Ascending aorta (tissue), 2 donors: ENCODE measurements around the gene EPB41L2. TPM values are rescaled to one million over a fixed set of nuclear protein-coding genes. Genes with fewer than 3 reads are reported as not detected.
"Not testable (repeated sequence)": the region's sequence is repeated elsewhere in the genome, so short reads cannot be mapped to it uniquely, and the experiment has no call there.

Experiments
- DNase-seq, 2 donors: peaks; one replicate each; pipeline ENCODE4 v3.0.0-alpha.2; 2019; ENCODE audit warnings: low spot score in 2 of 2
- H3K27ac ChIP-seq, 2 donors: fragments of 200-600 bp; sonication (generic); one replicate each; pipeline ENCODE4 v1.5.1; 2016 to 2017; ENCODE audit warnings: mild to moderate bottlenecking in 1 of 2
- H3K27me3 ChIP-seq: fragments of 200-600 bp; sonication (generic); one replicate; pipeline ENCODE4 v1.5.1; 2017
- H3K36me3 ChIP-seq, 2 donors: fragments of 200-600 bp; sonication (generic); one replicate each; pipeline ENCODE4 v1.5.1; 2016
- H3K4me1 ChIP-seq, 2 donors: fragments of 200-600 bp; sonication (generic); one replicate each; pipeline ENCODE4 v1.5.1; 2016 to 2017; ENCODE audit warnings: mild to moderate bottlenecking in 1 of 2
- H3K4me3 ChIP-seq, 2 donors: fragments of 200-600 bp; sonication (generic); one replicate each; pipeline ENCODE4 v1.5.1; 2016 to 2017; ENCODE audit warnings: mild to moderate bottlenecking in 1 of 2
- H3K9me3 ChIP-seq, 2 donors: fragments of 200-600 bp; sonication (generic); one replicate each; pipeline ENCODE4 v1.5.1; 2016
- CTCF ChIP-seq, 3 experiments: fragments of 200-600 bp in 2 of 3; fragments of 450-650 bp in 1 of 3; sonication (generic) in 2 of 3; IDR thresholded peaks; one replicate each; pipeline ENCODE4 v1.5.1; 2016 to 2019; ENCODE audit warnings: antibody characterized with exemption in 3 of 3, mild to moderate bottlenecking in 1 of 3, moderate library complexity in 1 of 3
- intact Hi-C: fragments of 100-400 bp; cut with DNase I; formaldehyde crosslinking; loops from one replicate; pipeline ENCODE4 v1.15.1; 2023
- total RNA-seq: library from RNA; depleted of rRNA; stranded (reverse); fragments of >200 nt; gene quantifications from one replicate; pipeline ENCODE4 v1.1.0, GENCODE V29; 2016

EPB41L2 gene
- total RNA-seq, 1 donor from 2014 or later: 163 TPM

- intact Hi-C loops: no loop called here
- Histone ChIP-seq H3K27ac (peak overlapping the region; percentile 60 to 70), H3K36me3 (no peaks in the 10 kb centered on the region), H3K9me3 (no peaks in the 10 kb centered on the region), H3K27me3 (no peaks in the 10 kb centered on the region), H3K4me1 (peaks cover 0 to 24% of the 10 kb centered on the region in 2 donors), H3K4me3 (no peak overlapping the region)
- TF ChIP-seq CTCF (IDR thresholded peaks at IDR 0.05): no peak
- DNase-seq: no peak
These were observed 47.3 kb downstream of the EPB41L2 start for GRCh38 chr6:131015630-131016263.

GRCh38 chr6:131015025-131015591, 47.9 kb downstream of the EPB41L2 start:
- Histone ChIP-seq H3K27ac (peak overlapping the region; percentile 60 to 70), H3K4me1 (peaks cover 0 to 24% of the 10 kb centered on the region in 2 donors), H3K36me3 (no peaks in the 10 kb centered on the region), H3K9me3 (no peaks in the 10 kb centered on the region), H3K27me3 (no peaks in the 10 kb centered on the region), H3K4me3 (no peak overlapping the region)
- no peak for TF ChIP-seq CTCF (IDR thresholded peaks at IDR 0.05)
- no peak for DNase-seq
- intact Hi-C loops: no loop called here

- TF ChIP-seq CTCF (IDR thresholded peaks at IDR 0.05): no peak
- peak overlapping the region; percentile 60 to 70 for H3K27ac ChIP-seq
- no peak for DNase-seq
- H3K4me1 ChIP-seq: peaks cover 0 to 24% of the 10 kb centered on the region in 2 donors
- no peaks in the 10 kb centered on the region for H3K9me3 ChIP-seq
- peak overlapping the region in 1 of 2 donors; percentile 39 for H3K4me3 ChIP-seq
- H3K36me3 ChIP-seq: no peaks in the 10 kb centered on the region
- intact Hi-C loops: loop anchor here (5.0 kb wide), 1 partner anchor 47 kb away; no protein-coding TSS in a partner anchor
- H3K27me3 ChIP-seq: no peaks in the 10 kb centered on the region
These were observed 48.8 kb downstream of the EPB41L2 start for GRCh38 chr6:131014080-131014776.

GRCh38 chr6:131013495-131013894, 49.5 kb downstream of the EPB41L2 start:
- Histone ChIP-seq H3K9me3 (no peaks in the 10 kb centered on the region), H3K4me3 (peak overlapping the region; percentile 39), H3K27ac (peak overlapping the region; percentile 11 to 60), H3K36me3 (no peaks in the 10 kb centered on the region), H3K27me3 (no peaks in the 10 kb centered on the region), H3K4me1 (peaks cover 0 to 24% of the 10 kb centered on the region in 2 donors)
- no peak for DNase-seq
- intact Hi-C loops: loop anchor here (5.0 kb wide), 1 partner anchor 46 kb away; no protein-coding TSS in a partner anchor
- no peak for TF ChIP-seq CTCF (IDR thresholded peaks at IDR 0.05)

- H3K27ac ChIP-seq: no peak overlapping the region
- H3K27me3 ChIP-seq: no peaks in the 10 kb centered on the region
- peaks cover 0 to 18% of the 10 kb centered on the region in 2 donors for H3K4me1 ChIP-seq
- intact Hi-C loops: loop anchor here (5.0 kb wide), 1 partner anchor 42 kb away; no protein-coding TSS in a partner anchor
- H3K36me3 ChIP-seq: no peaks in the 10 kb centered on the region
- no peak for DNase-seq
- H3K4me3 ChIP-seq: no peak overlapping the region
- peaks cover 0 to 11% of the 10 kb centered on the region in 2 donors for H3K9me3 ChIP-seq
- no peak for TF ChIP-seq CTCF (IDR thresholded peaks at IDR 0.05)
These were observed 53.3 kb downstream of the EPB41L2 start for GRCh38 chr6:131009790-131010189.

- H3K4me3 ChIP-seq, H3K27ac ChIP-seq, DNase-seq, intact Hi-C loops, H3K27me3 ChIP-seq, H3K36me3 ChIP-seq: not testable (repeated sequence)
- Histone ChIP-seq H3K4me1 (peaks cover 0 to 12% of the 10 kb centered on the region in 2 donors), H3K9me3 (peaks cover 0 to 11% of the 10 kb centered on the region in 2 donors)
These were observed 54.1 kb downstream of the EPB41L2 start for GRCh38 chr6:131008965-131009364.

- H3K4me1 ChIP-seq, DNase-seq, H3K4me3 ChIP-seq, H3K36me3 ChIP-seq, H3K27me3 ChIP-seq, H3K27ac ChIP-seq, intact Hi-C loops: not testable (repeated sequence)
- peaks cover 0 to 11% of the 10 kb centered on the region in 2 donors for H3K9me3 ChIP-seq
These were observed 55.1 kb downstream of the EPB41L2 start for GRCh38 chr6:131007964-131008363.
